Brain microvascular endothelial cell (primary cell): Measurements from ENCODE around the gene TBXAS1.

Experiments
- DNase-seq: peaks from one replicate; pipeline ENCODE4 v3.0.0-alpha.2; 2020
- H3K27ac ChIP-seq: fragments of 250-450 bp; sonication (Bioruptor Pico); 2 replicates; pipeline ENCODE4 v1.5.1; 2020; ENCODE audit warnings: mild to moderate bottlenecking, moderate library complexity
- H3K27me3 ChIP-seq: fragments of 250-450 bp; sonication (Bioruptor Pico); replicated peaks from 2 replicates; pipeline ENCODE4 v1.5.1; 2020; ENCODE audit warnings: mild to moderate bottlenecking
- H3K36me3 ChIP-seq: fragments of 250-450 bp; sonication (Bioruptor Pico); replicated peaks from 2 replicates; pipeline ENCODE4 v1.5.1; 2020; ENCODE audit warnings: mild to moderate bottlenecking
- H3K4me3 ChIP-seq: 2 replicates; pipeline ENCODE4 v1.5.1; 2011; ENCODE audit warnings: low read depth, mild to moderate bottlenecking, control low read depth, low read length, moderate library complexity
- in situ Hi-C: cut with HindIII; loops from 2 replicates; pipeline ENCODE4 v1.10.0; 2017; ENCODE audit warnings: low sequenced_read_pairs, low pct_ligation_motif_present
- TF ChIP-seq, protein P1 (sequence below): IDR thresholded peaks from 2 replicates; pipeline ENCODE4 v1.5.1; 2011; ENCODE audit warnings: low read depth, mild to moderate bottlenecking, moderate library complexity, low read length, control low read depth, inconsistent platforms; ENCODE audit errors: missing control alignments

TBXAS1 gene

DNA sequence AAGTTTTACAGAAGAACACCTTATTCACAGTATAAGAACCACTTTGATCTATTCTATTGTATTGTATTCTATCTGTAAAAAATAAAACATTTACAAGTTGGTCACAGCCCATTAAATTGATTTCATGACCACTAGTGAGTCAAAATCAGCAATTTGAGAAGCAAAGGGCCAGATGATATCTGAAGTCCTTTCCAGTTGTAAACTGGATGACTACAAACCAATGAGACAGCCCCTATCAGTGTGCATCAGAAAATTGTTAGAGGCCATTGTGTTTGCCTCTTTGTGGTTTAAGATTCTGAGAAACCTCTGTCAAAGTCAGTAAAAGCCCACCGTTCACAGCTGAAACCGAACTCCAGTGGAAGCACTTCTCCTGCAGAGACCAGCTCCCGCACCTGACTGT, 54.8 kb downstream of the TBXAS1 start:
- Histone ChIP-seq H3K4me3 (no peak overlapping the region), H3K27me3 (no peaks in the 10 kb centered on the region), H3K36me3 (no peaks in the 10 kb centered on the region), H3K27ac (no peak overlapping the region)
- DNase-seq: no peak
- TF ChIP-seq, protein P1, sequence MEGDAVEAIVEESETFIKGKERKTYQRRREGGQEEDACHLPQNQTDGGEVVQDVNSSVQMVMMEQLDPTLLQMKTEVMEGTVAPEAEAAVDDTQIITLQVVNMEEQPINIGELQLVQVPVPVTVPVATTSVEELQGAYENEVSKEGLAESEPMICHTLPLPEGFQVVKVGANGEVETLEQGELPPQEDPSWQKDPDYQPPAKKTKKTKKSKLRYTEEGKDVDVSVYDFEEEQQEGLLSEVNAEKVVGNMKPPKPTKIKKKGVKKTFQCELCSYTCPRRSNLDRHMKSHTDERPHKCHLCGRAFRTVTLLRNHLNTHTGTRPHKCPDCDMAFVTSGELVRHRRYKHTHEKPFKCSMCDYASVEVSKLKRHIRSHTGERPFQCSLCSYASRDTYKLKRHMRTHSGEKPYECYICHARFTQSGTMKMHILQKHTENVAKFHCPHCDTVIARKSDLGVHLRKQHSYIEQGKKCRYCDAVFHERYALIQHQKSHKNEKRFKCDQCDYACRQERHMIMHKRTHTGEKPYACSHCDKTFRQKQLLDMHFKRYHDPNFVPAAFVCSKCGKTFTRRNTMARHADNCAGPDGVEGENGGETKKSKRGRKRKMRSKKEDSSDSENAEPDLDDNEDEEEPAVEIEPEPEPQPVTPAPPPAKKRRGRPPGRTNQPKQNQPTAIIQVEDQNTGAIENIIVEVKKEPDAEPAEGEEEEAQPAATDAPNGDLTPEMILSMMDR: no peak
- in situ Hi-C loops: no loop called here

DNA sequence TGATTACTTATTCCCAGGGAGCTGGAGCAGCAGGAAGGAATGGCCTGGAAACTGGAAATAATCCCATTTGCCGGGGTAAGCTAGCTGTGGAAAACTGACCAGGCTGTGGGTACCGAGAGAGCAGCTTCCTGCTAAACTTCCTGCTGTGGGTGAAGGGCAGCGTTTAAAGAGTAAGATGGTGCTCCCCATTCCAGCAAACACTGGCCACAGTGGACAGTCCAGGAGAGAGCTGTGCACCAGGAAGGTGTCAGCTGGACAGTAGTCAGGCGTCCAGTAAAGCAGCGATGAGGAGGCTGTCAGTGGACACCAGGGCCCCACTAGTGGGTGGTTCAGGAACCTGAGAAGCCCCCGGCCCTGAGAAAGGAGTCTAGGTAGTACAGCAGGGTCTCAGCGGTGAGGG, 55.4 kb downstream of the TBXAS1 start:
- in situ Hi-C loops: no loop called here
- Histone ChIP-seq H3K27ac (no peak overlapping the region), H3K27me3 (no peaks in the 10 kb centered on the region), H3K4me3 (no peak overlapping the region), H3K36me3 (no peaks in the 10 kb centered on the region)
- no peak for DNase-seq
- TF ChIP-seq, protein P1: no peak

DNA sequence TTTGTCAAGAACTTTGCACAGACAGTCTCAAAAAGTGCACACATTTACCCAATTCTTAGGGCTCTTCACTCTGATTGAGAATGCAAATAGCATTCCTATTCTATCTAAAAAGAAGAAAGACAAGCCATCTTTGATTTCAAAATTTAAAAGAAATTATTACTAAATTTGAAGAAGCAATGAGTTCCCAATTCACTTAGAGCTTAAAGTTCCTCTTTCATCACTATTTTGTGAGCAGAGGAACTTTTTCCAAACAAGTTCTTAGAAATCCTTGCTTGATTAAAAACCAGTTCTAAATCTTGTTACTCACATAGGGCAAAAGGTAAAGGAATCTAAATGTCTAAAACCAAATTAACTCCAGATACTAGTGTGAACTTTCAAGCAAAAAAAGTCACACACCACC, 56.4 kb downstream of the TBXAS1 start:
- Histone ChIP-seq H3K27ac (no peak overlapping the region), H3K36me3 (no peaks in the 10 kb centered on the region), H3K27me3 (no peaks in the 10 kb centered on the region), H3K4me3 (no peak overlapping the region)
- TF ChIP-seq, protein P1: no peak
- in situ Hi-C loops: no loop called here
- no peak for DNase-seq

DNA sequence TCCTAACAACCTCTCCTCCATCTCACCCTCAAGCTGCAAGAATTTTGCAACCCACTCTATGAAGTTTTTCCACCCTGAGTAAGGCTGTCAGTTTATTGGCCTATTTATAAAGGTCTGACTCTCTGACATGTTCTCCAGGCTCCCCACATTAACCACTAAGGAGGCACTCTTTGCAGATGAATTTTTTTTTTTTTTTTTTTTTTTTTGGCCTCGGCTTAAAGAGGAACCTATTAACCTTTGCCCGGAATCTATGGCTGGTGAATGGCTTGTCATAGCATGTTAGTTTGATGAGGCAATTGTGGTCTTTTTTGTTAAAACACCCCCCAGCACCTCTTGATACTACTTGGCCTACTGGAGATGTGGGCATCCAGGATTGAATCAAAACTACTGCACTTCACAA, 57.1 kb downstream of the TBXAS1 start:
- no peak overlapping the region for H3K4me3 ChIP-seq
- in situ Hi-C loops: no loop called here
- H3K27ac ChIP-seq: no peak overlapping the region
- no peaks in the 10 kb centered on the region for H3K27me3 ChIP-seq
- H3K36me3 ChIP-seq: no peaks in the 10 kb centered on the region
- TF ChIP-seq, protein P1: no peak
- DNase-seq: no peak

DNA sequence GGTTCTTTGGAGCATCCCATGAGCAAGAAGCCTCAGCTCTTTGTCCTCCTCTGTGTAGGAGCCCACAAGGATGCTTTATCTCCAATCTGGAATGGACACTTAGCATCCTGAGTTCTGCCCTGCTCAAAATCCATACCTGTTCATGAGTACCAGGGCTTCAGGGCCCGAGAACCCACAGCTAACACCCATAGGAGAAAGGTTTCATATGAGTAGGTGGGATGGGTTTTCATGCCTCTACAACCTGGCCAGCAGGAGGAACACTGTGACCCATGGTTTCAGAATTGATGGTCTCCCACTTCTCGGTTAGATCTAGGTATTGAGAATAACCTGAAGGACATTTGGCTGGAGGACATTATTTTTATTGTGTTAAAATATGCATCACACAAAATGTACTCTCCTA, 57.8 kb downstream of the TBXAS1 start:
- H3K27ac ChIP-seq: no peak overlapping the region

DNA sequence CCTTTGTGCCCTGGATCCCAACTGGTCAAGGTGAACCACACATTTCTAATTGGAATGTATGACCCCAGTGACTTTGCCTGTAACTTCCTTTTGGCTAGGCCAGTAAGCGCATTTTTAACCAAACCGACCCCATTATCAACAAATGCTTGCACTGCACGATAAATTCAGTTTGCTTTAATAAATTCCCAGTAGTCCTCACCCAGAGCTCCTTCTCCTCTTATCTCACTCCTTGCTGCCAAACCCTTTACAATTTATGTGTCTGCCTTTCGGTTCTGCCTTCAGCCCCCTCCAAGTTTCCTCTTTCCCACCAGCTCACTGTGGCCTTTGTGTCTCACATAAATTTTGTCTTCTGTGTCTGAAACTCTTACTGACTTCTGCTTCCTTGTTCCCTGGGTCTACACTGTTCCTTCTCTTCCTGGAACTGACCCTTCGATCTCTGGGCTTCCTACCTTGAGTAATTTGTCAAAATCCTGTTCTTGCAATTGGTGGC, 59.0 kb downstream of the TBXAS1 start:
- Histone ChIP-seq H3K36me3 (no peaks in the 10 kb centered on the region), H3K27ac (no peak overlapping the region), H3K27me3 (no peaks in the 10 kb centered on the region), H3K4me3 (no peak overlapping the region)
- TF ChIP-seq, protein P1: no peak
- no peak for DNase-seq
- in situ Hi-C loops: no loop called here

More for the DNA sequence above, 57.8 kb downstream of the TBXAS1 start:
- in situ Hi-C loops: no loop called here
- DNase-seq: no peak
- TF ChIP-seq, protein P1: no peak
- no peaks in the 10 kb centered on the region for H3K27me3 ChIP-seq
- H3K4me3 ChIP-seq: no peak overlapping the region
- no peaks in the 10 kb centered on the region for H3K36me3 ChIP-seq
